Stimulated activated naive CD4-positive, alpha-beta T cell treated with Interleukin-2 at 50 U/mL for 16 hours (primary cell): ENCODE results near the gene ARHGEF12.
A peak's percentile ranks its signal among the peaks of the same experiment; 100 is the strongest.

ENCODE experiments used
- DNase-seq: peaks from one replicate; lab custom pipeline; 2025; lab: John Stamatoyannopoulos, UW

Gene ARHGEF12

DNA sequence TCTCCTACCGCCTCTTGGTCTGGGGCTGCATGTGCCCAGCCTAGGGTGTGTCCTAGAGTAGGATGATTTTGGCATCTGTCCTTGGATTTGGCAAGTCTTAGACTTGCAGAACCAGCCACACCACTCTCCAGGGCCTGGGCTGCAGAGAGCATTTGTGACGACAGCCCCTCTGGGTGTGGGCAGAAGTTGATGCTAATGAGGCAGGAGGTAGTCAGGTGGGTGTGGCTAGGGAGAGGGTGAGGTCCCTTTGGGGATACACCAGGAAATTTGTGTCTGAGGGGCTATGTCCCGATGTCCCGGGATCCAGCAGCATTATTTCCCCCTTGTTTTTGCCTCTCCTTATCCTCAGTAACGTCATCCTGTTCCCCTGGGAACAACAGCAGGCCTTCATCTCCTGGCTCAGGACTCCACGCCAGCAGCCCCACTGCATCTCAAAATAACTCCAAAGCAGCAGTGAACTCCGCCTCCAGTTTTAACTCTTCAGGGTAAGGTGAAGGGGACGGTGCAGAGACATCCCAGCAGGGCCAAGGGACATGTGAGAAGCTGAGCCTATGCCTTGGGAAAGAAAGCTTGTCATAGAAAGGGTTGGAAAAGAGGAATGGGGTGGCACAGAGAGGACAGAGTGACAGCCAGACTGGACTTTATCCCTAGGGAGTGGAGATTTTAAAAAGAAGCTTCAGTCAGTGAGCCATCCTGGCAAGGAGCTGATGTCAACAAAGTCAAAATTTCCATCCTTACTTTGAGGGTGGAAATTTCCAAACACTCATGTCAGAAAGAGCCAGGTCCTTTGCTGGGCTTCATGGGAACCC lies 19.1 kb upstream of the ARHGEF12 start:
- no peak for DNase-seq

DNA sequence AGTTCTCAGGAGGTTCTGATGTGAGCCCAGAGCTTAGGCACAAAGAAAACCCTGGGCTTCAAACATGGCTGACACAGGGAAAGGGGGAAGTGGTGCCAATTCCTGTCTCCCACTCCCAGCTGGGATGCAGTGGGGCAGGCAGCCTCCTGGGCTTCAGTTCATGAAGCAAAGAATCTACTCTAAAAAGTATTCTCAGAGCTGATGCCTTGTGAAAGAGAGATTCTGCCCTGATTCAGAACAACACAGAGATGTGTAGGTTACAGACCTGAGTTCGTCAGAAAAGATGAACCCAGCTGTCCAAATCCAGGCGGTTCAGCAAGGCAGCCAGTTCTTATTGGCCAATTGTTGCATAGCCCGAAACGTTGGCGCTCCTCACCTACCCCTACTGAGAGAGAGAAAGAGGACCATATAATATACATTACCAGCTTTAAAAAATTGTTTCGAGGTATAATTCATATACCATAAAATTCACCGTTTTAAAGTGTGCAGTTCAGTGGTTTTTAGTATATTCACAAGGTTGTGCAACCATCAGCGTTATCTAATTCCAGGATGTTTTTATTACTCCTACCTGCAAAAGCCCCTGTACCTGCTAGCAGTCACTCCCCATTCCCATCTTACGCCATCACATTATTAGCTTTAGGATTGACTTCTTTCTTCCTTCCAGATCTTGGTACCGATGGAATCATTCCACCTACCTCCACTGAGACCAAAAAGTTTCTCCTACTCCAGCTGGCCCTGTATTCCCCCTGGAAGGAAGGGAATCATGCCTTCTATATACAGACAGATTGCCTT lies 18.3 kb upstream of the ARHGEF12 start:
- no peak for DNase-seq

DNA sequence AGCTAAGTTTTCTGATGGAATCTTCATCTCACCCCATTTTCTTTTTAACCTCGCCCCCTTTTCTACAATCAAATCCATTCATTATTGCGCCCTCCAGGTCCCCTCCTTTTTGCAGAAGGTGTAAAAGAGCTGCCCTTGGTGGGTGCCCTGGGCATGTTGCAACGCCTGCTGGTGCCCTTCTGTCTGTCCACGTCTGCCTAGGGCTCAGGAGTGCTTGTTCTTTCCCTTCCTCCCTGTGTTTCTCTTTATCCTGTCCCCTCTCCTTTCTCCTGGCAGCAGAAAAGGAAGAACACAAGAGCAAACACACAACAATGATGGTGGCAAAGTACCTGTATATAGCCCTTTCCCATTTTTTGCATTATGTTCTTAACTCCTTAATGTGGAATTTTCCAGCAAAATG lies 17.3 kb upstream of the ARHGEF12 start:
- DNase-seq, result no peak

DNA sequence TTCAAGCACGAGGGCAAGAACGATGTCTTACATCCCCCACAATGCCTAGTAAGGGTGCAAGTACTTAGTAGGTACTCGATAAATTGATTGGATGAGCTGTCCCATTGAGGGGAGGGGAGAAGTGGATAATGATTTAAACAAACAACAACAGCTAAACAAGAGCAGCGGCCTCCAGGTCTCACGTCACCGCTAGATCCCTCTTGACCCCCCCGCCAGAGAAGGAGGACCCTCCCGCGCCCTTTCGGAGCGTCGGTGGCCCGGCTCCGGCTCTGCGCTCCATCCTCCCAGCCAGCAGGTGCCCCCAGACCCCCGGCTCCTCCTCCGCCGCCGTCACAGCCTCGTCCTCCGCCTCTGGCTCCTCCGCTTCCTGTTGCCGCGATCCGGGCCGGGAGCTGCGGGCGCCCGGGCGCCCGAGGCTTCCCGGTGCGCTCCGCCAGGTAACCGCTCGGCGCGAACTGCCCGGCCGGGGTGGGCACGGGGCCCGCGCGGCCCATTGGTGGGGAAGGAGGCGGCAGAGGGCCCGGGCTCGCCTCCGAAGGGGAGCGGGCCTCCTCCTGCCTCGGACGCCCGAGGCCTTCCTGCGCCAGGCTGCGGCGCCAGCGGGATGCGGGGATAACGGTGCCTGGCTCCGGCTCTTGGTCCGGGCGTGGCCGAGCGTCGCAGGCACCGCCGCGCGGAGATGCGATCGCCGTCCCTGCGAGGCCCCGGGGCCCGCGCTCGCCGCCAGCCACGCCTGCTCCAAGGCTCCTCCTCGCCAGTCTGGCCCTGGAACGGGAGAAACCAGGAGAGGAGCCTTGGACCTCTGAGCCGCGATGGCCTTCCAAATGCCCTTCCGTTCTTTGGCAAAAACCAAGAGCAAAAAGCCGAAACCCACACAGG lies 11.0 kb upstream of the ARHGEF12 start, which contains the start of gene TLCD5:
TLCD5 (plus strand) TSS at position 368 of the 879 bp plus-strand sequence. CDS start 2,143 bp downstream, outside the sequence.
- DNase-seq, result no peak

DNA sequence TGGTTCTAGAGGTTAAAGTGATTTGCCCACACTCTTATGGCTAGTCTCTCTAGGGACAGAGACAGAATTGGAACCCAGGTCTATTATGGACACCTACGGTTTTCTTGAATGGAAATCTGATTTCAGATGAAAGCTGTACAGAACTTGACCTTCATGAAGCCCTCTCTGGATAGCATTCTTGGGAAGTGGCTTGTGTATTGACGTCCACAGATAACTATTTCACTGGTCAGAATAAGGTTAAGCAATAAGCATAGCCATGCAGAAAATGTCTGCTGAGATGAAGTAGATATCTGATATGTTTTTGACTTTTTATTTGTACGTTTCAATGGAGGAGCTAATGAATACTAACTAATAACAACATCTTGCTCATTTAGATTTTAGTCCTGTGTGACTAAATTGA lies 10.0 kb upstream of the ARHGEF12 start:
- DNase-seq, result no peak

DNA sequence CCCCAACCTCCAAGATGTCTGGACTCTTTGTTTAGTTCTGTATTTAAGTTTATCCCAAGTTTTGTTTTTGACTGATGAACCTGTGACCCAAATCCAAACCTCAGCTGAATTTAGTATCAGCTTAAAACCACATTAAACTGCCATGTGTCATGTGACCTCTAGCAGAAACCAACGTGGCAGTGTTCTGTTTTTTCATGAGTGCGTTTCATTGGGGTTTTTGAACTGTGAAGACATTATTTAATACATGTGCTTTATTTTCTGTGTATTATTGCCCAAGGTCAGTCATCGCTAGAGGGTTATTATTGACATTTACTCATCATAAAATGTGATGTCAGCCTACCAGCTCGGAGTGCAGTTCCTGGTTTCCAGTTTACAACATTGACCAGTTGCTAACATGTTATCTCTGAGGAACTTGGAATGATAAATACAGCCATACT lies 9.3 kb upstream of the ARHGEF12 start:
- no peak for DNase-seq

DNA sequence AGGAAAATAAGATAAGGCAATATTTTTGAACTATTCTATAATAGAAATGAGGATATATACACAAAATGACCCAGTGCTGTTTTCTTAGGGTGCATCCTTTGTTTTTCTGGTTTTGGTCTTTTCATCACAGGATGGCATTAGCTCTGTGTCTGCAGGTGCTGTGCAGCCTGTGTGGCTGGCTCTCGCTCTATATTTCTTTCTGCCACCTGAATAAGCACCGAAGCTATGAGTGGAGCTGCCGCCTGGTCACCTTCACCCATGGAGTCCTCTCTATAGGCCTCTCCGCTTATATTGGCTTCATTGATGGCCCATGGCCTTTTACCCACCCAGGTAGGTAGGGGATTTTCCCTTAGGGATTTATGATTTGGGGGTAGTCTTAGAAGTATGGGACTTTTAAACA lies 8.9 kb upstream of the ARHGEF12 start:
- no peak for DNase-seq

DNA sequence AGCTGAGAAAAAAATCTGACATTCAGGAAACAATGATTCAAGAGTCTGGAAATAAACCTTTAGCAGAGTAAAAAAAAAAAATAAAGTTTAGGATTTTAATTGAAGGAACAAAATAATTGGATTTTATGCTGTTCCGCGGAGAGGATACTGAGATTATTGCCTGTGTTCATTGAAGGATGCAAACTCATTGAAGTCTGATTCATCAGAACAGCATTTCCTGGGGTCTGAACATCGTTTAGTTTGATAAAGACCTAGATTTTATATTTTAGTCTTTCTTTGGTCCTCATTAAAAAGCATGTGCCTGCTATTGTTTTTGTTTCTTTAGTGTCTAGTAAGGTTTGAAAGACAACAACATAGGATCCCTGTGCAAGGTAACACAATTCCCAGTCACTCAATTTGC lies 6.7 kb upstream of the ARHGEF12 start:
- no peak for DNase-seq

DNA sequence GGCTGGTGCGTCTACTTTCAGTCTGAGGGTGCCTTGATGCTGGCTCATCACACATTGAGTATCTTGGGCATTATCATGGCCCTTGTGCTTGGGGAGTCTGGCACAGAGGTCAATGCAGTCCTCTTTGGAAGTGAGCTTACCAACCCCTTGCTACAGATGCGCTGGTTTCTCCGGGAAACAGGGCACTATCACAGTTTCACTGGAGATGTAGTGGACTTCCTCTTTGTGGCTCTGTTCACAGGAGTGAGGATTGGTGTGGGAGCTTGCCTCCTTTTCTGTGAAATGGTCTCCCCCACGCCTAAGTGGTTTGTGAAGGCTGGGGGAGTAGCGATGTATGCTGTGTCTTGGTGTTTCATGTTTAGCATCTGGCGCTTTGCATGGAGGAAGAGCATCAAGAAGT lies 6.2 kb upstream of the ARHGEF12 start:
- DNase-seq, result no peak

DNA sequence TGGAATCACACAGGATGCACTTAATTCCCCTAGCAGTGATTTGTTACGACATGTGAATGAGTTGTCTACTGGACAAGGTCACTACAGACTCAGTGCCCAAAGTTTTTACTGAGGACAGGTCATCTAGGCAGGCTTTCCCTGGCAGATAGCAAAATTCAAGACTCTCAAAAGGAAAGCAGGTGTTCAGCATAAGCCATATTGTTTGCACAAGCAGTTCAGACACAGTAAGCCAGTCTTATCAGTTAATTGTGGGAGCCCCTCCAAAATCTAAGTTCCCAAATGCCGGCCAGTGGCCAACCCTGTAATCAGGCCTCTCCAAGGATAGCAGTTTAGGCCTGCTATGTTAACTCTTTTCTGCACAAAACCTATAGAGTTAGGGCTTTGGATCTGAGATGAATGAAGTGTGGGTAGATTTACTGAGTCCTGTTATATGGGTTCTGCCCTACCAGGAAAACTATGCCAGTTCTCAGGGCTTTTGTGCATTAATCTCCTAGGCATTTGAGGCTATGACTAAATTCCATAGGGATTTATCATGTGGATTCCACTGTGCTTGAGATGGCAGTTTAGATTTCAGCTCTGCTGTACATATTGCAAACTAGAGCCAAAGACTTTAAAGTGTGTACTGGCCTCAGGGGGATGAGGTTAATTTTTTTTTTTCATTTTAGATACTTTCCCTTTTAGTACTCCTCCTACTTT lies 4.8 kb upstream of the ARHGEF12 start:
- DNase-seq, result no peak

DNA sequence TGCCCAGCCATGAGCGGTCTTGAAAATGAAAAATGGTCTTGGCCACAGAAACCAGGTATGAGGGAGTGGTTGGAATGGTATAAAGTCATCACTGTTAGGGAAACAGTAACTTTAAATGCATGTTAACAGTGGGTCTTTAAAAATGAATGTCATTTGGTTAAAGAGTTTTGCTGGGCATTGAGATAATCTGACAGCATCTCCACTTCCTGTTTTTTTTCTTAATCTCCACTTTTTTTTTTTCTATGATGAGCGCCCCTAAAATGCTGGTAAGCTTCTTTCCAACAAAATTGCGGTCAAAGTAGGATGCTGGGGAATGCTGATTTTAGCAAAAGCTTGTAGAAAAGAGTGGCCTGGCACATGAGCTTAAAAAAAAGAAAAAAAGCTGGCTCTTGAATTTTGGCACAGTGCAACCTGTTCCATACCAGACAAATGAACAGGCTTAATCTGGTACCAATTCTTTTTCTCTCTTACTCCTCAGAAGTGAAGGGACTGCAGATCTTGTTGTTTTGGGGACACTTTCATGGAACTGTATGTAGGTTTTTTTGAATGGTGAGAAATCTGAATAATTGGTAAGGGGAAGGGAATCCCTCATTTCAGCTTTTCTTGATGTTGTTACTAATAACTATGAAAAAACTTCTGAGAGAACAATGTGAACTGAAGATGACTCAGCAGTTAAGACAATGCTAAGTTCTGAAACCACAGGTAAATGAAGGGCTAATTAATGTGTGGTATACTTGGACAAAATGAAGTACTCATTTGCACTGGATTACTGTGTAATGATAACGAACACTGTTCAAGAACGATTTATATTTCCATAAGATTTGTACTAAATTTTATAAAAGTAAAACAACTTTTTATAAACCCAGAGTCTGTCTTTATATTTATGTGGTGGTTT lies 3.1 kb upstream of the ARHGEF12 start:
- DNase-seq, result no peak

DNA sequence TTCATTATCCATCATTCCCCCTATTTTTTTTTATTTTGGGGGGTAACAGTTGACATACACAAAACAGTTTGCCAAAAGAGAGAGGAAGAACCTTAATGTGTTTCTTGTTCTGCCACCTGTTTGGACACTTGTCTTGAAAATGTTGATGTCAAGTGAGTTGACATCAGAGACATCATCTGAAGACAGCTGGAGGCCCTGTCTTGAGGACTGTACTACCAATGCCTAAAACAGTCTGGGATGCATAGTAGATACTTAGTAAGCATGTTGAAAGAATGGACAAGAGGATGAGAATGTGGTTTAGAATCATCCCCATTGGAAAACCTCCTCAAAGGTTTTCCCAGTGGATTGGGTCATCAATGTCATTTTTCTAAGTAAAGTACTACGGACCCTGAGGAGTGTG lies 2.4 kb upstream of the ARHGEF12 start:
- no peak for DNase-seq

DNA sequence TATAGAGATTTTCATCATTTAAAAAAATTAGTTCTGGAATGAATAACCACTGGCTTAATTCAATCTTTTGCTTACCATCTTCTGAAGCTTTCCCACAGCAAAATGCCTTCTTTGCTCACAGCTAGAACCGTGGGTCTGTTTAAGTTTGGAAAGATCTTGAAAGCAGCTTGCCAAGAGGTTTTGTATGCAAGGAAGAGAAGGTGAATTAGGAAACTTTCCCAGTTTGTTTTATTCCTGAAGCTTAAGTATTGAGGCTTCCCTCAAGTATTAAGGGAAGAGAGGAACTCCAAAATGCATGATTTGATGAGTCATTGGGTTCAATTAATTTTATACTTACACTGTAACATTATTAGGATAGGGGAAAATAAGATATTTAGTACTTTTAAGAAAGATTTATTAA lies 1.9 kb upstream of the ARHGEF12 start:
- DNase-seq, result no peak

DNA sequence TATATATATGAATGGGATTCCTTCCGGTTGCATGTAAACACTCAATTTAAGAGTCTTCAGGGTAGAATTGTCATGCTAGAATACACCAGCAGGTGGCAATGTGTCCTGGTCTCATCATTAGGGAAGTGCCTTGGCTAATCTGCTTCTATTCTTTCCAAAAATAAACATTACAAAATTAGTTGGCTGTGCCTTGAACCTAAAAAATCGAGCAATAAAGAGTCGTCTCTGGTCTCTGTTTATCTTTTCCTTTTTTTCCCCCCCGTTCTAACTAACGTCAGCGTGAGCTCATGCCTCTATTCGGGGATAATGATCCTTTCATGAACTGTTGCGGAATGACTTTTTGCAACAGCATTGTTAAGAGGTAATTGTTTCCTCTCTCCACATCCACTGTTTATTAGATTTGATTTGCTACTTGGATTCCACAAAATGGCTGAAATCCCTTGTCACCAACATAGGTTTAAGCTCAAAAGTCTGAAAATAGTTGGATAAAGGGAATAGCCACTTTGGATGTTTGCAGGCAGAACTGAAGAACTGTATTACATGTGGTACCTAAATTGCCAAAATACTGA lies 1.2 kb upstream of the ARHGEF12 start:
- peak; percentile 36 for DNase-seq

DNA sequence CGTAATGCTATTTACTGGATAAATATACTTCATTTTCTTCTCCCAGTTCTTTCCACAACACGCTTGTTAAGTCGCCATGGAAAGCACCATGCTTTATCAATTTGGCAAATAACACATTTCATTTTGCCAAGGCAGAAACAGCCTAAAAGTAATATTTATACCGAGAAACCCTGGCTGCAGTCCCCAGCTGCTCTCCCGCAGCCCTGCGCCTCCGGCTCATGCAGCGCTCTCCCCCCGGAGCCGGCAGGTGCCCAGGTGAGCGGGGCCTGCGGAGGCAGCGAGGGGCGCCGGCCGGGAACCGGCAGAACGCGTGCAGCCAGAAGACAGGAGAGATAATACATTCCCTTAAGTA lies 681 bp upstream of the ARHGEF12 start:
- no peak for DNase-seq

DNA sequence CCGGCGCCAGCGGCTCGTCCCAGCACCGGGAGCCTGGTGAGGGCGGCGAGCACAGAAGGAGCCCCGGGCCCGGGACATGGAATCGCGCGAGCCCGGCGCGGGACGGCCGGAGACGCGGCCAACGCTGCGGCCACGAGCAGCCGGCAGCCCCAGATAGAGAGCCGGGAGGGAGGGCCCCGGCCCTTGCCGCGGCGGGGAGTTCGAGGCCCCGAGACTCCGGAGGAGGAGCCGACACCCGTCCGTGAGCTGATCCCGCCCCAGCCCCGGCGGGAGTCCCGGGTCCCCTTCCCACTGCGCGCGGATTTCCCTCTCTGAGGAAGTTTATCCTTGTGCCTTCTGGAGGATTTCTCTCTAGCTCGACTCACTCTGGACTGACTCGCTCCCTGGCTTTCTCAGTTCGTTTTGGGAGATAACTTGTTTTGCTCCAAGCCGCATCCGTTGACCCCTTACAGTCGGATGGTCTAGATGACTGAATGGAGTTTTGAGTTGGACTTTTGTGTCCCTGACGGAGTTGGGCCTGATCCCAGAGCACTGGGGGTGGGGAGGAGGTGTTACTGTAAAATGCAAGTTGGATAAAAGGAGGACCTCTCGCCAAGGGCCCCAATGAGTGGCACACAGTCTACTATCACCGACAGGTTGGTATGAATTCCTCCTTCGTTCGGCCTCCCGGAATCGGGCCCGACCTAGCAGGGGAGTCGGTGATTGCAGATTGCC lies 585 bp downstream of the ARHGEF12 start:
- DNase-seq, result no peak

DNA sequence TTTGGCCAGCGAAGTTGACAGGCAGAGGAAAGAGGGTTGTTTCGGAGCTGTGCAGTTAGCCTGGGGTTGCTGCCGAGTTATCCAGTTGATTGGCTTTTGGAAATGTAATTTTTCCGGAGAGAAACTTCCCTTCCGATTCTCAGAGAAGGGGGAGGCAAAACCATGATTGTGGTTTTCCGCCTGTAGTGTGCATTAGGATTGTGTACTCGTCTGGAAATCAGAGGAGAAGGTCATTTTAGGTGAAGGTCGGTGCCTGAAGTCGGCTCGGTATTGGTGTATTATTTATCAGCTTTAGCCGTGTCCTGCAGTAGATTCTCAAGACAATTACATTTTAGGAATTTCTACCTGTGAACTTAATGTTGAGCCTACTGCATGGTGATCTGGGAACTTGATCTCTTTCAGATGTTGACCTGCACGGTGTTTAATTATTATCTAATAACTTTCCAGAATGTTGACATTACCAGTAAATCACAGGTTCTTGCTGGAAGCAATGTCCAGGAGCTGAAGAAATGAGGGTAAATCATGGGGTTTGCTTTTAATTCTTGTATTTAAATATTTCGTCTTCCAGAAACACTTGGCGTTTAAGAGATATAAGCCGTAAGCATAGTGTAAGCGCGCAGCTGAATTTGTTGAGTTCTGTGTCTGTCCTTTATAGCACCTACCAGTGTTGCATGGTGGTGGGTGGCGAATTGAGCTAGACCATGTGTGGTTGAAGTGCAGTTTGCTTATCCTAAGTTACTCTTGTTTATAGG lies 1.3 kb downstream of the ARHGEF12 start:
- DNase-seq, result no peak

DNA sequence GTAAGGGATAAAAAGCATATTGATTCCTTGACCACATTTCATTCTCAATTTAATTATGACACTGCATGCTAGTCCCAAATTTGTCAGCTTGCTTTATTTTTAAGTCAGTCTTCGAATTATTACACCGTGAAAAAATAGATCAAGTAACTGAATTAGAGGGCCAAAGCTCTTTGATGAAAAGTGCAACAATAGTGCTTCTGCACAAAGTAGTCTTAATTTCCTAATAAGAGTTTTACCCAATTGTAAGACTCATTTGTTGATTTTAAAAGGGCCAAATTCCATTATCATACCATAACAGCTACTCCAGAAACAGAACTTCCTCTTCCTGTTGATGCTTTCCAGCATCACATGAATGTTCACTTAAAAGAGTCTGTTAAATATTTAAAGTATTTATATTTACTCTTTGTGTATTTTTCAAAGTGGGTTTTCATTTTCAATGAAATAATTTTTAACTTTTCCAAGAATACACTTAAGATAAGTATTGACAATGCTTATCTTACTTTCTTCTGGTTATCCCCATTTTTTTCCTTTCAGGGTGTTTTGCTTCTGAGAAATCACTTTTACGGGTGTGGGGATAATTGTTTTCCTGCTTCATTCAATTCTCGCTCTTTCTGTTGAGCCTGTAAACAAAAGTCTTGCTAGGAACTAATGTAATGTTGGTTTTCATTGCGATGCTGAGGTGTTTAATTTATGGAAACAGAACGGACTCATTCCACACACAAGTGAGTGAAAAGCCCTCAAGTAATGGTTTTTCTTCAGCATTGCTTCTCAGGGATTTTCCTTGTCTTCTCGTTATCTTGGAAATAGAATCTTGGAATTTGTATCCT lies 2.1 kb downstream of the ARHGEF12 start:
- no peak for DNase-seq
